WTC11 (cell line): ENCODE results near the gene HHIP.
"Not testable (repeated sequence)": the region's sequence is repeated elsewhere in the genome, so short reads cannot be mapped to it uniquely, and the experiment has no call there.

ENCODE experiments used
- ATF1 ChIP-seq: sonication (generic); formaldehyde crosslinking; IDR thresholded peaks from 2 replicates; pipeline ENCODE4 v1.8.1; 2023; ENCODE audit warnings: mild to moderate bottlenecking, moderate library complexity, missing genetic modification reagents
- CREB1 ChIP-seq: sonication (generic); formaldehyde crosslinking; IDR thresholded peaks from 2 replicates; pipeline ENCODE4 v1.8.0; 2023; ENCODE audit warnings: mild to moderate bottlenecking, missing genetic modification reagents
- NFYB ChIP-seq: sonication (generic); formaldehyde crosslinking; conservative IDR thresholded peaks from 2 replicates; pipeline ENCODE4 v1.8.0; 2022; ENCODE audit warnings: low read depth, missing genetic modification reagents
- RELA ChIP-seq: sonication (generic); formaldehyde crosslinking; IDR thresholded peaks from 2 replicates; pipeline ENCODE4 v1.8.1; 2022; ENCODE audit warnings: missing genetic modification reagents, mild to moderate bottlenecking, borderline replicate concordance
- TF ChIP-seq, protein P1 (sequence below): fragments of 200-600 bp; IDR thresholded peaks from 2 replicates; pipeline ENCODE4 v1.8.0; 2022; ENCODE audit warnings: antibody characterized with exemption
- TF ChIP-seq, protein P2 (sequence below): sonication (generic); formaldehyde crosslinking; IDR thresholded peaks from 2 replicates; pipeline ENCODE4 v1.8.1; 2023; ENCODE audit warnings: mild to moderate bottlenecking, missing genetic modification reagents, moderate library complexity
- TF ChIP-seq, protein P3 (sequence below): sonication (generic); formaldehyde crosslinking; IDR thresholded peaks from 2 replicates; pipeline ENCODE4 v1.8.1; 2023; ENCODE audit warnings: mild to moderate bottlenecking, missing genetic modification reagents, moderate library complexity

- TF ChIP-seq, protein P1, sequence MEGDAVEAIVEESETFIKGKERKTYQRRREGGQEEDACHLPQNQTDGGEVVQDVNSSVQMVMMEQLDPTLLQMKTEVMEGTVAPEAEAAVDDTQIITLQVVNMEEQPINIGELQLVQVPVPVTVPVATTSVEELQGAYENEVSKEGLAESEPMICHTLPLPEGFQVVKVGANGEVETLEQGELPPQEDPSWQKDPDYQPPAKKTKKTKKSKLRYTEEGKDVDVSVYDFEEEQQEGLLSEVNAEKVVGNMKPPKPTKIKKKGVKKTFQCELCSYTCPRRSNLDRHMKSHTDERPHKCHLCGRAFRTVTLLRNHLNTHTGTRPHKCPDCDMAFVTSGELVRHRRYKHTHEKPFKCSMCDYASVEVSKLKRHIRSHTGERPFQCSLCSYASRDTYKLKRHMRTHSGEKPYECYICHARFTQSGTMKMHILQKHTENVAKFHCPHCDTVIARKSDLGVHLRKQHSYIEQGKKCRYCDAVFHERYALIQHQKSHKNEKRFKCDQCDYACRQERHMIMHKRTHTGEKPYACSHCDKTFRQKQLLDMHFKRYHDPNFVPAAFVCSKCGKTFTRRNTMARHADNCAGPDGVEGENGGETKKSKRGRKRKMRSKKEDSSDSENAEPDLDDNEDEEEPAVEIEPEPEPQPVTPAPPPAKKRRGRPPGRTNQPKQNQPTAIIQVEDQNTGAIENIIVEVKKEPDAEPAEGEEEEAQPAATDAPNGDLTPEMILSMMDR, result not testable (repeated sequence)
- TF ChIP-seq CREB1 (CRISPR knock-in tag); RELA; ATF1; NFYB (CRISPR knock-in tag): not testable (repeated sequence)
- TF ChIP-seq, protein P2, sequence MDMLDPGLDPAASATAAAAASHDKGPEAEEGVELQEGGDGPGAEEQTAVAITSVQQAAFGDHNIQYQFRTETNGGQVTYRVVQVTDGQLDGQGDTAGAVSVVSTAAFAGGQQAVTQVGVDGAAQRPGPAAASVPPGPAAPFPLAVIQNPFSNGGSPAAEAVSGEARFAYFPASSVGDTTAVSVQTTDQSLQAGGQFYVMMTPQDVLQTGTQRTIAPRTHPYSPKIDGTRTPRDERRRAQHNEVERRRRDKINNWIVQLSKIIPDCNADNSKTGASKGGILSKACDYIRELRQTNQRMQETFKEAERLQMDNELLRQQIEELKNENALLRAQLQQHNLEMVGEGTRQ, result not testable (repeated sequence)
- TF ChIP-seq, protein P3, sequence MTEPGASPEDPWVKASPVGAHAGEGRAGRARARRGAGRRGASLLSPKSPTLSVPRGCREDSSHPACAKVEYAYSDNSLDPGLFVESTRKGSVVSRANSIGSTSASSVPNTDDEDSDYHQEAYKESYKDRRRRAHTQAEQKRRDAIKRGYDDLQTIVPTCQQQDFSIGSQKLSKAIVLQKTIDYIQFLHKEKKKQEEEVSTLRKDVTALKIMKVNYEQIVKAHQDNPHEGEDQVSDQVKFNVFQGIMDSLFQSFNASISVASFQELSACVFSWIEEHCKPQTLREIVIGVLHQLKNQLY (CRISPR knock-in tag), result not testable (repeated sequence)
Measured at GRCh38 chr4:144791933-144792332, 146.0 kb downstream of the HHIP start.
